Measurements from ENCODE around the gene BUD31.

The BUD31 gene

GRCh38 chr7:99455874-99456273 lies 47.1 kb downstream of the BUD31 start:
- H3K4me1 ChIP-seq (ENCODE audit: control insufficient read depth, insufficient read depth, low read length, poor library complexity, severe bottlenecking): no peaks in the 10 kb centered on the region

GRCh38 chr7:99456288-99456687 lies 47.5 kb downstream of the BUD31 start:
- Histone ChIP-seq H3K4me3 (ENCODE audit: extremely low read depth, insufficient read depth, low read length, poor library complexity, severe bottlenecking) (no peak overlapping the region), H3K27ac (ENCODE audit: low read depth, low read length, severe bottlenecking) (no peak overlapping the region)

More at GRCh38 chr7:99455874-99456273, 47.1 kb downstream of the BUD31 start:
- Histone ChIP-seq H3K27ac (ENCODE audit: low read depth, low read length, severe bottlenecking) (no peak overlapping the region), H3K4me3 (ENCODE audit: extremely low read depth, insufficient read depth, low read length, poor library complexity, severe bottlenecking) (no peak overlapping the region), H3K36me3 (ENCODE audit: control insufficient read depth, insufficient read depth, low read length) (peaks cover 96% of the 10 kb centered on the region), H3K9me3 (ENCODE audit: control insufficient read depth, low read length) (no peaks in the 10 kb centered on the region)
- WGBS, 2 experiments (ENCODE audit: insufficient coverage in 2 of 2): 89 to 100% methylated on average over 5 to 6 of the region's 9 CpGs

GRCh38 chr7:99457050-99457649 lies 48.4 kb downstream of the BUD31 start:
- Histone ChIP-seq H3K27ac (ENCODE audit: low read depth, low read length, severe bottlenecking) (no peak overlapping the region), H3K4me3 (ENCODE audit: extremely low read depth, insufficient read depth, low read length, poor library complexity, severe bottlenecking) (no peak overlapping the region)

More at GRCh38 chr7:99456288-99456687, 47.5 kb downstream of the BUD31 start:
- 92% methylated on average over 12 to 13 of the region's 13 CpGs for WGBS, 2 experiments (ENCODE audit: insufficient coverage in 2 of 2)
- peaks cover 97% of the 10 kb centered on the region for H3K36me3 ChIP-seq (ENCODE audit: control insufficient read depth, insufficient read depth, low read length)
- H3K9me3 ChIP-seq (ENCODE audit: control insufficient read depth, low read length): no peaks in the 10 kb centered on the region
- no peaks in the 10 kb centered on the region for H3K4me1 ChIP-seq (ENCODE audit: control insufficient read depth, insufficient read depth, low read length, poor library complexity, severe bottlenecking)

DNA sequence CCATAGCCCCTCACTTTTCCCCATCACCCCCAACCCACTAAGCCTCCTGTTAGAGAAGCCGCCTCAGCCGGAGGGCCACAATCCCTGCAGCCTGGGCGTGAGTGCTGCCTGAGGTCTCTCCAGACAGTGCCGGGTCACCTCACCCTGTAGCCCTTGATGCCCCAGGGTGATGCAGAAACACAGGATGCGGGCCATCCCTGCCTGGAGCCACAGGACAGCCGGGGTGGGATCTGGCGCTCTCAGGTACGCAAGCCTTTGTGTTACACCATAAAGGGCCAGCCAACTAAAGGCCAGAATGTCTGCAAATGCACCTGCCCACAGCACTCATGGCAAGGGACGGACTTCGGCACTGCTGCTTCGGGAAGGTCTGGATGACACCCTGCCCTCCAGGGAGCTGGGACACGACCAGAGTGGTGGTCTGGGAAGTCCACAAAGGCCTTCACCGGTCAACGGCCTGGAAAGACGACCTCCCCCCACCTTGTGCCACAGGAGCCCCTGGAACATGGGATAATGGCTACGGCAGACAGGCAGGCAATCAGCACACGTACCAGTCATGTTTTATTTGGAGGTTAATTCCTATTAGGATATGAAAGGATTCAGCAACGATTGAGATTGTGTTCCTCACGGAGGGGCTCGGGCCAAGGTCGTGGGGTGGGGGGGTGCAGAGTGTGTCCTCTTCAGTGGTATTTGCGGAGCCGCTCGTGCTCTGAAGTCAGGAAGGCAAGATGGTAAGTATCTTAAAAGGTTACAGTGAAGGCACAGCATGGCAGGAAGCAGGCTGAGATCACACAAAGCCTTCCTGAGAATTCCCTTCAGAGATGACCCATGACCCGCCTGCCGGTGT lies 49.1 kb downstream of the BUD31 start:
- WGBS, 2 experiments (ENCODE audit: insufficient coverage in 2 of 2): 96 to 97% methylated on average over 23 to 26 of the region's 26 CpGs
- H3K9me3 ChIP-seq (ENCODE audit: control insufficient read depth, low read length): no peaks in the 10 kb centered on the region
- H3K4me3 ChIP-seq (ENCODE audit: extremely low read depth, insufficient read depth, low read length, poor library complexity, severe bottlenecking): no peak overlapping the region
- peaks cover 90% of the 10 kb centered on the region for H3K36me3 ChIP-seq (ENCODE audit: control insufficient read depth, insufficient read depth, low read length)
- no peaks in the 10 kb centered on the region for H3K4me1 ChIP-seq (ENCODE audit: control insufficient read depth, insufficient read depth, low read length, poor library complexity, severe bottlenecking)
- H3K27ac ChIP-seq (ENCODE audit: low read depth, low read length, severe bottlenecking): peak overlapping the region; percentile 36

More at GRCh38 chr7:99457050-99457649, 48.4 kb downstream of the BUD31 start:
- H3K4me1 ChIP-seq (ENCODE audit: control insufficient read depth, insufficient read depth, low read length, poor library complexity, severe bottlenecking): no peaks in the 10 kb centered on the region
- H3K36me3 ChIP-seq (ENCODE audit: control insufficient read depth, insufficient read depth, low read length): peaks cover 94% of the 10 kb centered on the region
- no peaks in the 10 kb centered on the region for H3K9me3 ChIP-seq (ENCODE audit: control insufficient read depth, low read length)
- 93 to 100% methylated on average over 2 to 5 of the region's 6 CpGs for WGBS, 2 experiments (ENCODE audit: insufficient coverage in 2 of 2)

DNA sequence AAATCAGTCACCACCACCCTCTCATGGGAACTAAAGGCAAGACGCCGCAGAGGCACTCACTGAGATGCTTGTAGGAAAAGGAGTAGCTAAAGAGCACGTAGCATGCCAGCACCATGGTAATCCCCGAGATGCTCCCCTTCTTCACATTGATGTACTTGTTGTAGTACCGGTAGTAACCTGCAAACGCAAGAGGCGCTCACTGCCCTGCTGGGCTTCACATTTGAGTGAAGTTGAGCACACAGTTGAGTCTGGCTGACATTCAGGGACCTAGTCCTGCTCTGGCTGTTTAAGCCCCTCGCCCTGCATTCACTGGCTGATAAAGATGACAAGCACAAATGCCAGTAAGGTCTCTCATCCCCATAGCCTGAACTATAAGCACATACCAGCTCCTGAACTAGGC lies 50.3 kb downstream of the BUD31 start:
- 89 to 93% methylated on average over 6 to 8 of the region's 8 CpGs for WGBS, 2 experiments (ENCODE audit: insufficient coverage in 2 of 2)
- H3K4me1 ChIP-seq (ENCODE audit: control insufficient read depth, insufficient read depth, low read length, poor library complexity, severe bottlenecking): no peaks in the 10 kb centered on the region
- H3K27ac ChIP-seq (ENCODE audit: low read depth, low read length, severe bottlenecking): no peak overlapping the region
- H3K4me3 ChIP-seq (ENCODE audit: extremely low read depth, insufficient read depth, low read length, poor library complexity, severe bottlenecking): no peak overlapping the region
- H3K36me3 ChIP-seq (ENCODE audit: control insufficient read depth, insufficient read depth, low read length): peaks cover 88% of the 10 kb centered on the region
- no peaks in the 10 kb centered on the region for H3K9me3 ChIP-seq (ENCODE audit: control insufficient read depth, low read length)

DNA sequence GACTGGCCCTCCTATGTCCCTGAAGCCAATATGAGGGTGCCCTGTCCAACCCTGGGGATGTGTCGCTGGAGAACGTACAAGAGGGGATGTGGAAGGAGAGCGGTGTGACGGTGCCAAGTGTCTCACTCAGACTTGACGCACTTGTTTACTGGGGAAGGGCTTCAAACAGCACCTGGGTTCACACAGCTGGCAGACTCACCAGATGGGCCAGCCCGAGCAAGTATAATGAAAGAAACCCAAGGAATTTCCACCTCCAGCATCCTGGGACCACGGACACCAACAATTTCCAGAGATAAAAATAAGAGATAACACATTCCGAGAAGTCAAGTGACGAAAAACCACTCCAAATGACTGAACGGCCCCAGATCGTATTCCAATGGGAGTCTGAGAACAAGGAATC lies 51.9 kb downstream of the BUD31 start:
- Histone ChIP-seq H3K4me1 (ENCODE audit: control insufficient read depth, insufficient read depth, low read length, poor library complexity, severe bottlenecking) (no peaks in the 10 kb centered on the region), H3K27ac (ENCODE audit: low read depth, low read length, severe bottlenecking) (no peak overlapping the region), H3K4me3 (ENCODE audit: extremely low read depth, insufficient read depth, low read length, poor library complexity, severe bottlenecking) (no peak overlapping the region), H3K36me3 (ENCODE audit: control insufficient read depth, insufficient read depth, low read length) (peaks cover 80% of the 10 kb centered on the region), H3K9me3 (ENCODE audit: control insufficient read depth, low read length) (no peaks in the 10 kb centered on the region)
- WGBS, 2 experiments (ENCODE audit: insufficient coverage in 2 of 2): 97 to 100% methylated on average over 7 to 9 of the region's 11 CpGs

- H3K4me3 ChIP-seq (ENCODE audit: extremely low read depth, insufficient read depth, low read length, poor library complexity, severe bottlenecking): no peak overlapping the region
- 85 to 100% methylated on average over 2 of the region's 2 CpGs for WGBS, 2 experiments (ENCODE audit: insufficient coverage in 2 of 2)
- no peaks in the 10 kb centered on the region for H3K9me3 ChIP-seq (ENCODE audit: control insufficient read depth, low read length)
- peaks cover 74% of the 10 kb centered on the region for H3K36me3 ChIP-seq (ENCODE audit: control insufficient read depth, insufficient read depth, low read length)
- no peaks in the 10 kb centered on the region for H3K4me1 ChIP-seq (ENCODE audit: control insufficient read depth, insufficient read depth, low read length, poor library complexity, severe bottlenecking)
- no peak overlapping the region for H3K27ac ChIP-seq (ENCODE audit: low read depth, low read length, severe bottlenecking)
Measured at GRCh38 chr7:99461221-99461620, 52.5 kb downstream of the BUD31 start.

DNA sequence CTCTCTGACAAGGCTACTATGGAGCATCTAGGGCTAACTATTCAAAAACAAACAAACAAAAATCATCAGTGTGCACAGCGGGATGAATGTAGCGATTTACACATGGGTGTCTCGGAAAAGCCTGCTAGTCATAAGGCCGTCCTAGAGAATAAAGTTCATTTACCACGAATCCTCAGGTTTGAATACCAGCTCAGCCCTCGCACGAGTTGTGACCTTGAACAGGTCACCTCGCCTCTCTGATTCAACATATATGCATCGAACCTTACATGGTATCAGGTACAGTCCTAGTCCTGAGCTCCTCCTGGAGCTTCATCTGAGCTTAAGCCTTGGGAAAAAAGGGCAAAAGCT lies 56.6 kb downstream of the BUD31 start:
- H3K9me3 ChIP-seq (ENCODE audit: control insufficient read depth, low read length): no peaks in the 10 kb centered on the region
- WGBS, 2 experiments (ENCODE audit: insufficient coverage in 2 of 2): 9 to 11% methylated on average over 9 of the region's 9 CpGs

DNA sequence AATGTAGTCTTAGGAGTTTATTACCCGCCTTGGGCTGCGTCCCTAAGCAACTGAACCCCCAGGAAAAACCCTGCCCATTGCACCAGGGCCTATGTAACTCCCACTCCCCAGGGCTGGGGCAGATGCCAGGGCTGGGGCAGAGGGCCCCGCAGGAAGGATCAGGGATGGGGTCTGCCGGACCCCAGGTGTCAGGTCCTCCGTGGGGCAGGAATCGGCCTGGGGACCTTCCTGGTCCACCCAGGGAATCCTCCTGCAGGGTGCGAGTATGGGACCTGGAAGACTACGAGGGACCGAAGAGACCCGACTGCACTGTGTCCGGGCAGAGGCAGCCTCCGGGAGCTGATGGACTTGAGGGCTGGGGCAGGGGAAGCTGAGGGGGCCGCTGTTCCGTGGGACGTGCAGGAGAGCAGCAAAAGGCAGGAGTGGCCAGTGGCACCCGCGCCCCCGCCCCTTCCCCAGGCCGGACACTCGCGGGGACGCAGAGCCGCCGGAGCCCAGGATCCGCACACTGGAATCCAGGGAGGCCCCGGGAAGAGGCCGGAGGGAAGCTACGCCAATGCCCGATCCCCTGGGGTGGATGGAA lies 59.7 kb downstream of the BUD31 start:
- Histone ChIP-seq H3K36me3 (ENCODE audit: control insufficient read depth, insufficient read depth, low read length) (peaks cover 12% of the 10 kb centered on the region), H3K27ac (ENCODE audit: low read depth, low read length, severe bottlenecking) (no peak overlapping the region), H3K4me3 (ENCODE audit: extremely low read depth, insufficient read depth, low read length, poor library complexity, severe bottlenecking) (no peak overlapping the region), H3K9me3 (ENCODE audit: control insufficient read depth, low read length) (no peaks in the 10 kb centered on the region), H3K4me1 (ENCODE audit: control insufficient read depth, insufficient read depth, low read length, poor library complexity, severe bottlenecking) (no peaks in the 10 kb centered on the region)
- WGBS, 2 experiments (ENCODE audit: insufficient coverage in 2 of 2): 91 to 93% methylated on average over 26 to 29 of the region's 29 CpGs

More for the DNA sequence above, 56.6 kb downstream of the BUD31 start:
- Histone ChIP-seq H3K4me3 (ENCODE audit: extremely low read depth, insufficient read depth, low read length, poor library complexity, severe bottlenecking) (peak overlapping the region; percentile 80), H3K36me3 (ENCODE audit: control insufficient read depth, insufficient read depth, low read length) (peaks cover 33% of the 10 kb centered on the region), H3K4me1 (ENCODE audit: control insufficient read depth, insufficient read depth, low read length, poor library complexity, severe bottlenecking) (no peaks in the 10 kb centered on the region), H3K27ac (ENCODE audit: low read depth, low read length, severe bottlenecking) (peak overlapping the region; percentile 88)

Data from mesodermal cell (in vitro differentiated cells).